ENCODE measurements around the gene TWIST1.

TWIST1 gene

GRCh38 chr7:19117091-19117869 is at the start of gene TWIST1:
TWIST1 (minus strand) TSS chr7:19117636; CDS start chr7:19117321, 315 bp downstream.
- TF ChIP-seq TAF1 (IDR thresholded peaks at IDR 0.05; ENCODE audit: low read depth) (peak; percentile 49; the same call in 1 of the 2 replicates), MAX (IDR thresholded peaks at IDR 0.05) (peak; percentile 58), CEBPB (IDR thresholded peaks at IDR 0.05) (no peak)

- no peak for TF ChIP-seq ZBTB7A (IDR thresholded peaks at IDR 0.05; ENCODE audit: low read depth)
- no peak for TF ChIP-seq YY1 (IDR thresholded peaks at IDR 0.05; ENCODE audit: low read depth)
Observed at GRCh38 chr7:19161671-19162070, 44.2 kb upstream of the TWIST1 start.

GRCh38 chr7:19146699-19147098 is 29.3 kb upstream of the TWIST1 start:
- TF ChIP-seq CREB1 (IDR thresholded peaks at IDR 0.05; ENCODE audit: low read depth) (no peak), EP300 (IDR thresholded peaks at IDR 0.05; ENCODE audit: borderline replicate concordance) (no peak), ZBTB7A (IDR thresholded peaks at IDR 0.05; ENCODE audit: low read depth) (no peak), YY1 (IDR thresholded peaks at IDR 0.05; ENCODE audit: low read depth) (no peak), RAD21 (IDR thresholded peaks at IDR 0.05; ENCODE audit: low read depth) (no peak), TAF1 (IDR thresholded peaks at IDR 0.05; ENCODE audit: low read depth) (no peak), EGR1 (IDR thresholded peaks at IDR 0.05) (no peak), REST (IDR thresholded peaks at IDR 0.05; ENCODE audit: low read depth) (peak; percentile 93)

GRCh38 chr7:19145434-19146115 is 28.1 kb upstream of the TWIST1 start:
- TF ChIP-seq ZBTB7A (IDR thresholded peaks at IDR 0.05; ENCODE audit: low read depth) (no peak), USF1 (IDR thresholded peaks at IDR 0.05) (no peak), RAD21 (IDR thresholded peaks at IDR 0.05; ENCODE audit: low read depth) (no peak), TEAD4 (IDR thresholded peaks at IDR 0.05) (no peak), FOXM1 (IDR thresholded peaks at IDR 0.05; ENCODE audit: borderline replicate concordance, low read depth) (no peak), TCF12 (IDR thresholded peaks at IDR 0.05; ENCODE audit: low read depth) (no peak), REST (IDR thresholded peaks at IDR 0.05; ENCODE audit: low read depth) (no peak; the same call in 1 of the 2 replicates), CEBPB (IDR thresholded peaks at IDR 0.05) (no peak), YY1 (IDR thresholded peaks at IDR 0.05; ENCODE audit: low read depth) (no peak), EP300 (IDR thresholded peaks at IDR 0.05; ENCODE audit: borderline replicate concordance) (no peak), CREB1 (IDR thresholded peaks at IDR 0.05; ENCODE audit: low read depth) (no peak), TAF1 (IDR thresholded peaks at IDR 0.05; ENCODE audit: low read depth) (no peak), EGR1 (IDR thresholded peaks at IDR 0.05) (no peak), NFIC (IDR thresholded peaks at IDR 0.05) (no peak), MAX (IDR thresholded peaks at IDR 0.05) (no peak)

- TF ChIP-seq CREB1 (IDR thresholded peaks at IDR 0.05; ENCODE audit: low read depth) = no peak
- no peak for TF ChIP-seq REST (IDR thresholded peaks at IDR 0.05; ENCODE audit: low read depth)
- TF ChIP-seq NFIC (IDR thresholded peaks at IDR 0.05) = no peak
- no peak for TF ChIP-seq CEBPB (IDR thresholded peaks at IDR 0.05)
- TF ChIP-seq TEAD4 (IDR thresholded peaks at IDR 0.05) = no peak
- no peak for TF ChIP-seq ZBTB7A (IDR thresholded peaks at IDR 0.05; ENCODE audit: low read depth)
- TF ChIP-seq TAF1 (IDR thresholded peaks at IDR 0.05; ENCODE audit: low read depth) = no peak
- no peak for TF ChIP-seq YY1 (IDR thresholded peaks at IDR 0.05; ENCODE audit: low read depth)
- no peak for TF ChIP-seq USF1 (IDR thresholded peaks at IDR 0.05)
- no peak for TF ChIP-seq EP300 (IDR thresholded peaks at IDR 0.05; ENCODE audit: borderline replicate concordance)
- no peak for TF ChIP-seq FOXM1 (IDR thresholded peaks at IDR 0.05; ENCODE audit: borderline replicate concordance, low read depth)
- no peak for TF ChIP-seq TCF12 (IDR thresholded peaks at IDR 0.05; ENCODE audit: low read depth)
- TF ChIP-seq MAX (IDR thresholded peaks at IDR 0.05) = no peak
- no peak for TF ChIP-seq RAD21 (IDR thresholded peaks at IDR 0.05; ENCODE audit: low read depth)
- TF ChIP-seq EGR1 (IDR thresholded peaks at IDR 0.05) = no peak
Observed at GRCh38 chr7:19144661-19145433, 27.4 kb upstream of the TWIST1 start, which contains the start of gene FERD3L. FERD3L (minus strand) TSS chr7:19145421; CDS start chr7:19145362, 59 bp downstream.
